KG1 (cell line): ENCODE results near the gene RHOF.
A peak's percentile ranks its signal among the peaks of the same experiment; 100 is the strongest.

ENCODE experiments used
- DNase-seq: peaks from one replicate; lab custom pipeline; 2025; lab: John Stamatoyannopoulos, UW

Gene RHOF, protein sequence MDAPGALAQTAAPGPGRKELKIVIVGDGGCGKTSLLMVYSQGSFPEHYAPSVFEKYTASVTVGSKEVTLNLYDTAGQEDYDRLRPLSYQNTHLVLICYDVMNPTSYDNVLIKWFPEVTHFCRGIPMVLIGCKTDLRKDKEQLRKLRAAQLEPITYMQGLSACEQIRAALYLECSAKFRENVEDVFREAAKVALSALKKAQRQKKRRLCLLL

DNA sequence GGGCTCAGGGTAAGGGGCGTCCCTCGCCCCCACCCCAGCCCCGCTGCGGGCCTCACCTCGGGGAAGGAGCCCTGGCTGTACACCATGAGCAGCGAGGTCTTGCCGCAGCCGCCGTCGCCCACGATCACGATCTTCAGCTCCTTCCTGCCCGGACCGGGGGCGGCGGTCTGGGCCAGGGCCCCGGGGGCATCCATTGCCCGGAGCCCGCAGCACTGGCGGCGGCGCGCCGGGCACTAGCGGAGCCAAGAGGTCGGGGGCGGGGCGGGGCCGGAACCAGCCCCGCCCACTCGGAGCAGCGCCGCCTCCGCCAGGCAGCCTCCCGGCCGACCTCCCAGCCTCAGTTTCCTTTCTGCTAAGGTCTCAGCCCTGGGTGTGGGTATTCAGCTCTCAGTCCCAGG lies at the start of gene RHOF:
TSS of gene RHOF (minus strand) at position 249 of the 398 bp plus-strand sequence. CDS start at position 194, 55 bp downstream.
- peak; percentile 80 for DNase-seq

GRCh38 chr12:121839993-121840761 lies 46.7 kb upstream of the RHOF start:
- no peak for DNase-seq

- peak; percentile 96 for DNase-seq
Observed at GRCh38 chr12:121839106-121839992, 45.9 kb upstream of the RHOF start.

- no peak for DNase-seq
Observed at GRCh38 chr12:121838126-121838525, 44.6 kb upstream of the RHOF start.

- DNase-seq: no peak
Observed at GRCh38 chr12:121837680-121838079, 44.2 kb upstream of the RHOF start.

DNA sequence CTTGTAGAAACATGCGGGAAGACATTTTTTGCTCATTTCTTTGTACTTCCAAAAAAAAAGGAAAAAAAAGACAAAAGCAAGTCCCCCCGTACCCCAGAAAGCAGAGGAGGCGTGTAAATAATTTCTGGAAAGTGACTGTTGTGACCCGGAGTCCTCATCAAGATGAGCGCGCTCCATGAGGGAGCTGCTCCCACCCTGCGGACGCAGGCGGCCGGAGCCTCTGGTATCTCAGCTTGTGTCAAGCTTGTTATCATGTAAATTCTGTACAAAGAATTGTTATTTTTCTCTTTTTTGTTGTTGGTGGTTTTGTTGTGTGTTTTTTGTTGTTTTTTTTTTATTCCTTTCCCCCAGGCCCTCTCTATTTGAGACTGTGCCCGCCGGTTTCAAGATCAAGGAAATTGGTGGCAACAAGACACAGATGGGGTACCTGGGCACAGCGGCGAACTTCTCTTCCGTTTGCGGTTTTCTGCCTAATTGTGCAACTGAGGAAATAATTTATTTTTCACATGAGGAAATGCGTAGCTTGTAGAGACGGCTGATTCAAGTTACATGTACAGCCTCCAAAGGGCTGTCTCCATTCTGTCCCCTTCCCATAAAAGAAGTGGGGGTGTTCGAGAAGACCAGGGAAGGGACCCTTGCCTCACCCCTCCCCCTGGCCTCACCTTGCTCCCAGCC lies 38.2 kb upstream of the RHOF start:
- DNase-seq: no peak

GRCh38 chr12:121830588-121831265 lies 37.2 kb upstream of the RHOF start:
- DNase-seq: no peak

- no peak for DNase-seq
Observed at GRCh38 chr12:121830134-121830533, 36.6 kb upstream of the RHOF start.

DNA sequence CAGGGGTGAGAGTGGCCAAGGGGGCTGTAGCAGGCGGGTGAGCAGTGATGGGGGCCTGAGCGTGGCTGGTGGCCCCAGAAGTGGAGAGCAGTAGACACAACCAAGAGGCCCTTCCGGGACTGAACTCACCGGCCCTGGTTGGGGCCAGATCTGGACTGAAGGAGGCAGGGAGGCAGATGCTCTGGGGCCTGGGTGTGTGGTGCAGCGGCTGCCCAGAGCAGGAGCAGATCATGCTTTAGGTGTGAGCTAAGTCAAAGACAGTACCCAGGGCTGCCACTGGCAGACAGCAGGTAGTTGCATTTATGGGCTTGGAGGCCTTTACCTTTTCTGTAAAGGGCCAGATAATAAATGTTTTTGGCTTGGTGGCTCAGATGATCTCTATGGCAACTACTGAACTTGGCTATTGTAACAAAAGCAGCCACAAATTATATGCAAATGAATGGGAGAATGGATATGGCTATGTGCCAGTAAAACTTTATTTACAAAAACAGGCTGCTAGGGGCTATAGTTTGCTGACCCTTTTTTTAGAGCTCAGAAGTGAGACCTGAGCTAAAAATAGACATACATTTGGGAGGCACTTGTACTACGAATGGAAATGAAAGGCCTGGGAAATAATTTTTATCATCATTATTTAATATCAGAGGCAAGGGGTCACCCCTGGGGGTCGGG lies 35.9 kb upstream of the RHOF start:
- no peak for DNase-seq

DNA sequence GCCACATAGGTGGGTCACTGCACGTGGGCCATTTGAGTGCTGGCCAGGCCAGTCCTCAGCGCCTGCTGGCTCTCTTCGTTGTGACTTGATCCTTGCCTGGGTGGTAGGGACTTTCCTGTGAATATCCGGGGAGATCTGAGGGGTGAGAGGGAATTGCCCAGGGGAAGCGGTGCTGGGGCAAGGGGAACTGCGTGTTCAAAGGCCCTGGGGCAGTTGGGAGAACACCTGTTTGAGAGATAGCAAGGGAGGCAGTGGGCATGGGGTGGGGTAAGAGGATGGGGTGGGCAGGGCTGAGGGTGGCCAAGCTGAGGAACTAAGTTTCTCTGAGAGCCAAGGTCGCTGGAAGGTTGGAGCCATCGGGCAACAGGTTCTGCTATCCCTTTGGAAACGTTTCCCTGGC lies 35.3 kb upstream of the RHOF start:
- DNase-seq: no peak

GRCh38 chr12:121828306-121828705 lies 34.8 kb upstream of the RHOF start:
- DNase-seq: no peak

GRCh38 chr12:121827351-121828099 lies 34.0 kb upstream of the RHOF start:
- no peak for DNase-seq

GRCh38 chr12:121826318-121827150 lies 33.0 kb upstream of the RHOF start:
- DNase-seq: no peak

DNA sequence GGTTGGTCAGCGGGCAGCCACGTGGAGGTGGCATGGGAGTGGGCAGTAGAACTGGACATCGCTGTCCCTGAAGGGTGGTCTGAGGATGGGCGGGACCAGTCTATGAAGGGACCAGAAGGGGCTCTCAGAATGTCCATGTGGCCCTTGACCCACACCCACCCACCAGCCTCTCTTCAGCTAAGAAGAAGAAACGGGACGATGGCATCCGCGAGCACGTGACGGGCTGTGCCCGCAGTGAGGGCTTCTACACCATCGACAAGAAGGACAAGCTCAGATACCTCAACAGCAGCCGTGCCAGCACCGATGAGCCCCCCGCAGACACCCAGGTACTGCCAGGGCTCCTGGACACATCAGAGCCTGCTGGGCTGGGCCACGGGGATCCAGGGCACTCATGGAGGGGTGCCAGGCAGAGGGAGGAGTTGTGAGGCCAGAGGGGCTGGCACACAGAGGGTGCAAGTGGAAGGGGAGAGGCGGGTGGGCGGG lies 31.6 kb upstream of the RHOF start:
- DNase-seq: no peak

GRCh38 chr12:121823727-121824115 lies 30.2 kb upstream of the RHOF start:
- DNase-seq: no peak

DNA sequence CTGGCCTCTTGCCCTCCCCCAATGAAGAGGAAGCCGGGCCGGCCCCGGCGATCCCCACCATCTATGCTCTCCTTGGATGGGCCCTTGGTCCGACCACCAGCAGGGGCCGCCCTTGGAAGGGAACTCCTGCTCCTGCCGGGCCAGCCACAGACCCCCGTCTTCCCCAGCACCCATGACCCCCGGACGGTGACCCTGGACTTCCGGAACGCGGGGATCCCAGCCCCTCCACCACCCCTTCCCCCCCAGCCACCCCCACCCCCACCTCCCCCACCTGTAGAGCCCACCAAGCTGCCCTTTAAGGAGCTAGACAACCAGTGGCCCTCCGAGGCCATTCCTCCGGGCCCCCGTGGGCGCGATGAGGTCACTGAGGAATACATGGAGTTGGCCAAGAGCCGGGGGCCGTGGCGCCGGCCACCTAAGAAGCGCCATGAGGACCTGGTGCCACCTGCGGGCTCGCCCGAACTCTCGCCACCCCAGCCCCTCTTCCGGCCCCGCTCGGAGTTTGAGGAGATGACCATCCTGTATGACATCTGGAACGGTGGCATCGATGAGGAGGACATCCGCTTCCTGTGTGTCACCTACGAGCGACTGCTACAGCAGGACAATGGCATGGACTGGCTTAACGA lies 29.7 kb upstream of the RHOF start:
- DNase-seq: no peak

DNA sequence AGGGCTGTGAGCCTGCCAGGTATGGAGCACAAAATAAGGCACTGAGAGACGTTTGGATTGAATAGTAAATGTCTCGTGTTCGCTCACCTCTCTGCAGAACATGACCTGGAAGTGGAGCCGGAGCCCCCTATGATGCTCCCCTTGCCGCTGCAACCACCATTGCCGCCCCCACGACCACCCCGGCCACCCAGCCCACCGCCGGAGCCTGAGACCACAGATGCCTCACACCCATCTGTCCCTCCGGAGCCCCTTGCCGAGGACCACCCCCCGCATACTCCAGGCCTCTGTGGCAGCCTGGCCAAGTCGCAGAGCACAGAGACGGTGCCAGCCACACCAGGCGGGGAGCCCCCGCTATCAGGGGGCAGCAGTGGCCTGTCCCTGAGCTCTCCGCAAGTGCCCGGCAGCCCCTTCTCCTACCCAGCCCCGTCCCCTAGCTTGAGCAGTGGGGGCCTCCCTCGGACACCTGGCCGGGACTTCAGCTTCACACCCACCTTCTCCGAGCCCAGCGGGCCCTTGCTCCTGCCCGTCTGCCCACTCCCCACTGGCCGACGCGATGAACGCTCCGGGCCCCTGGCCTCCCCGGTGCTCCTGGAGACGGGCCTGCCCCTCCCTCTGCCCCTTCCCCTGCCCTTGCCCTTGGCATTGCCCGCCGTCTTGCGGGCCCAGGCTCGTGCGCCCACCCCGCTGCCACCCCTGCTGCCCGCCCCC lies 29.1 kb upstream of the RHOF start:
- DNase-seq: no peak

GRCh38 chr12:121820056-121820455 lies 26.6 kb upstream of the RHOF start:
- DNase-seq: no peak
